OCI-LY3 (cell line): ENCODE measurements around the gene EMP1.

Experiments used
- H2AFZ ChIP-seq: fragments of 200-600, 300-600 bp; shearing (Covaris generic); 2 replicates; pipeline ENCODE4 v1.6.0; 2014; ENCODE audit warnings: antibody characterized with exemption, low read depth, low read length
- H3K27ac ChIP-seq: fragments of 200-600, 300-600 bp; sonication (generic); 2 replicates; pipeline ENCODE4 v1.5.1; 2014; ENCODE audit warnings: mild to moderate bottlenecking, low read length, moderate library complexity, mixed read lengths
- H3K27me3 ChIP-seq: fragments of 200-600, 300-600 bp; sonication (generic); 2 replicates; pipeline ENCODE4 v1.6.1; 2014; ENCODE audit warnings: low read depth, low read length, mixed read lengths
- H3K36me3 ChIP-seq: fragments of 200-600, 300-600 bp; sonication (generic); replicated peaks from 2 replicates; pipeline ENCODE3; 2014; ENCODE audit warnings: low read depth, low read length, mixed read lengths
- H3K4me1 ChIP-seq: fragments of 300-600, 200-600 bp; sonication (generic); 2 replicates; pipeline ENCODE4 v1.6.1; 2014; ENCODE audit warnings: low read length, mixed read lengths
- H3K4me2 ChIP-seq: fragments of 200-600, 300-600 bp; sonication (generic); 2 replicates; pipeline ENCODE4 v1.6.1; 2014; ENCODE audit warnings: low read length, mixed read lengths
- H3K4me3 ChIP-seq: fragments of 300-600, 200-600 bp; sonication (generic); 2 replicates; pipeline ENCODE4 v1.5.1; 2014; ENCODE audit warnings: antibody characterized with exemption, mild to moderate bottlenecking, low read length, moderate library complexity
- H3K79me2 ChIP-seq: fragments of 300-600, 200-600 bp; shearing (Covaris generic); 2 replicates; pipeline ENCODE4 v1.6.1; 2014; ENCODE audit warnings: mild to moderate bottlenecking, low read length, mixed read lengths
- H3K9ac ChIP-seq: fragments of 300-600, 200-600 bp; shearing (Covaris generic); 2 replicates; pipeline ENCODE4 v1.6.0; 2014; ENCODE audit warnings: mild to moderate bottlenecking, low read length, moderate library complexity
- H3K9me3 ChIP-seq: fragments of 200-600, 300-600 bp; shearing (Covaris generic); 2 replicates; pipeline ENCODE4 v1.6.1; 2014; ENCODE audit warnings: low read length, mixed read lengths; ENCODE audit not compliant: insufficient read depth
- H4K20me1 ChIP-seq: fragments of 200-600, 300-600 bp; sonication (generic); 2 replicates; pipeline ENCODE4 v1.6.1; 2016; ENCODE audit warnings: low read length, mixed read lengths; ENCODE audit not compliant: insufficient read depth
- CTCF ChIP-seq: fragments of 200-600, 300-600 bp; sonication (generic); IDR thresholded peaks from 2 replicates; pipeline ENCODE4 v1.5.1; 2014; ENCODE audit warnings: antibody characterized with exemption, low read length, low read depth
- EZH2phosphoT487 ChIP-seq: fragments of 200-600 bp; shearing (Covaris generic); IDR thresholded peaks from 2 replicates; pipeline ENCODE4 v1.6.1; 2018; ENCODE audit warnings: antibody characterized with exemption, mixed run types, low read depth

EMP1 gene

GRCh38 chr12:13196130-13196921, at the start of gene EMP1:
Gene EMP1 (plus strand): TSS chr12:13196726. CDS start chr12:13211511, 14,785 bp downstream.
- Histone ChIP-seq H3K79me2 (no peaks in the 10 kb centered on the region), H2AFZ (no peak within 1 kb of the TSS), H3K27ac (no peak within 1 kb of the TSS), H3K4me2 (peak within 1 kb of the TSS; percentile 54), H3K4me3 (peak within 1 kb of the TSS; percentile 14; the same call in 1 of the 2 replicates), H3K9me3 (no peaks in the 10 kb centered on the region), H3K36me3 (no peaks in the 10 kb centered on the region), H3K9ac (no peak within 1 kb of the TSS), H3K4me1 (peaks cover 10% of the 10 kb centered on the region), H4K20me1 (no peaks in the 10 kb centered on the region; the same call in 1 of the 2 replicates), H3K27me3 (peaks cover 93% of the 10 kb centered on the region)
- TF ChIP-seq CTCF (no peak), EZH2phosphoT487 (no peak)

- peaks cover 82% of the 10 kb centered on the region for H3K27me3 ChIP-seq
- no peaks in the 10 kb centered on the region for H4K20me1 ChIP-seq
- H3K9me3 ChIP-seq: no peaks in the 10 kb centered on the region
- H3K4me1 ChIP-seq: peaks cover 3% of the 10 kb centered on the region; the same call in 1 of the 2 replicates
- H3K4me2 ChIP-seq: no peak overlapping the region
- H3K4me3 ChIP-seq: no peak overlapping the region
- H3K36me3 ChIP-seq: no peaks in the 10 kb centered on the region
- H2AFZ ChIP-seq: no peak overlapping the region
- no peak for TF ChIP-seq EZH2phosphoT487
- TF ChIP-seq CTCF: no peak
- no peaks in the 10 kb centered on the region for H3K79me2 ChIP-seq
- H3K27ac ChIP-seq: no peak overlapping the region
- no peak overlapping the region for H3K9ac ChIP-seq
These were observed 48.6 kb upstream of the EMP1 start for GRCh38 chr12:13147688-13148484.

- Histone ChIP-seq H3K27me3 (peaks cover 82% of the 10 kb centered on the region), H3K4me2 (no peak overlapping the region), H3K79me2 (no peaks in the 10 kb centered on the region), H3K4me3 (no peak overlapping the region), H3K9ac (no peak overlapping the region), H3K27ac (no peak overlapping the region), H2AFZ (no peak overlapping the region), H3K4me1 (peaks cover 3% of the 10 kb centered on the region), H3K36me3 (no peaks in the 10 kb centered on the region), H4K20me1 (no peaks in the 10 kb centered on the region; the same call in 1 of the 2 replicates), H3K9me3 (no peaks in the 10 kb centered on the region)
- TF ChIP-seq CTCF (no peak), EZH2phosphoT487 (no peak)
These were observed 48.1 kb upstream of the EMP1 start for GRCh38 chr12:13148485-13148847.

- H2AFZ ChIP-seq: no peak overlapping the region
- H3K4me1 ChIP-seq: peaks cover 9% of the 10 kb centered on the region
- H3K4me2 ChIP-seq: no peak overlapping the region
- no peaks in the 10 kb centered on the region for H3K79me2 ChIP-seq
- H3K27ac ChIP-seq: no peak overlapping the region
- H3K9me3 ChIP-seq: no peaks in the 10 kb centered on the region
- H3K27me3 ChIP-seq: peaks cover 78% of the 10 kb centered on the region
- H3K9ac ChIP-seq: no peak overlapping the region
- TF ChIP-seq CTCF: no peak
- TF ChIP-seq EZH2phosphoT487: no peak
- no peaks in the 10 kb centered on the region; the same call in 1 of the 2 replicates for H4K20me1 ChIP-seq
- H3K4me3 ChIP-seq: no peak overlapping the region
- H3K36me3 ChIP-seq: no peaks in the 10 kb centered on the region
These were observed 47.1 kb upstream of the EMP1 start for GRCh38 chr12:13149411-13149810.
